Measurements from ENCODE around the gene GHRHR.

Gene GHRHR

DNA sequence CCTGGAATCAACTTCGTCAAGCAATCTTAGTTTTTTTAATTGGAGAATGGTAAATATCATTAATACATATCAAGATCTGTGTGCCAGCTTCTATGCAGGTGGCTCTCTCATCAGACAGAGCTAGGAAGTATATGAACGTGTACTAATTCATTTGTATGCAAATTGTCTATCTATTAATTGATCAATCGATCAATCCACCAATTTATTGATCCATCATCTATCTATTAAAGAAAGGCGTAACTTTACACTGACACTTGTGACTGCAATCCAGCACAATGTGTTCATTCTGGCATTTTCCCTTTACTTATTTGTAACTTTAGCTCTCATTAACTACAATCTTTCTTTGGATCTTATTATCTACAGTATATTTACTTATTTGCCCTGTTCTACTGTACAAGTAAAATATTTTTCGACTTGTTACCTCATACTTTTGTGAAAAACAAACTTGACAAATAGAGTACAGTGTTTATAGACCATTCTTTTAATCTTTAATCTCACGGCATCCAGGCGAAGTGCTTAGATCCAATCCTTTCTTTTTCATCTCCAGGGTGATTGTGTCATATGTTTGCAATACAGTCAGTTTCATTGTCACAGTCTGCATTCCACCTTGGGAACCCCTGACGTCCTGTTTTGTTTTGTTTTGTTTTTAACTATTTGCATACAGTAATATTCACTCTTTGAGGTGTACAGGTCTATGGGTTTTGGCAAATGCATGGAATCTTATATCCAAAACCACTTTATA is 22.0 kb upstream of the GHRHR start:
- DNase-seq (ENCODE audit: low spot score) = no peak
- ChIA-PET POLR2A (ENCODE audit: low non-redundant PET) (no interaction called here), CTCF (no interaction called here)
- TF ChIP-seq, protein P1, sequence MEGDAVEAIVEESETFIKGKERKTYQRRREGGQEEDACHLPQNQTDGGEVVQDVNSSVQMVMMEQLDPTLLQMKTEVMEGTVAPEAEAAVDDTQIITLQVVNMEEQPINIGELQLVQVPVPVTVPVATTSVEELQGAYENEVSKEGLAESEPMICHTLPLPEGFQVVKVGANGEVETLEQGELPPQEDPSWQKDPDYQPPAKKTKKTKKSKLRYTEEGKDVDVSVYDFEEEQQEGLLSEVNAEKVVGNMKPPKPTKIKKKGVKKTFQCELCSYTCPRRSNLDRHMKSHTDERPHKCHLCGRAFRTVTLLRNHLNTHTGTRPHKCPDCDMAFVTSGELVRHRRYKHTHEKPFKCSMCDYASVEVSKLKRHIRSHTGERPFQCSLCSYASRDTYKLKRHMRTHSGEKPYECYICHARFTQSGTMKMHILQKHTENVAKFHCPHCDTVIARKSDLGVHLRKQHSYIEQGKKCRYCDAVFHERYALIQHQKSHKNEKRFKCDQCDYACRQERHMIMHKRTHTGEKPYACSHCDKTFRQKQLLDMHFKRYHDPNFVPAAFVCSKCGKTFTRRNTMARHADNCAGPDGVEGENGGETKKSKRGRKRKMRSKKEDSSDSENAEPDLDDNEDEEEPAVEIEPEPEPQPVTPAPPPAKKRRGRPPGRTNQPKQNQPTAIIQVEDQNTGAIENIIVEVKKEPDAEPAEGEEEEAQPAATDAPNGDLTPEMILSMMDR (conservative IDR thresholded peaks at IDR 0.05; ENCODE audit: low read depth) = no peak
- H3K27ac ChIP-seq = no peak overlapping the region

DNA sequence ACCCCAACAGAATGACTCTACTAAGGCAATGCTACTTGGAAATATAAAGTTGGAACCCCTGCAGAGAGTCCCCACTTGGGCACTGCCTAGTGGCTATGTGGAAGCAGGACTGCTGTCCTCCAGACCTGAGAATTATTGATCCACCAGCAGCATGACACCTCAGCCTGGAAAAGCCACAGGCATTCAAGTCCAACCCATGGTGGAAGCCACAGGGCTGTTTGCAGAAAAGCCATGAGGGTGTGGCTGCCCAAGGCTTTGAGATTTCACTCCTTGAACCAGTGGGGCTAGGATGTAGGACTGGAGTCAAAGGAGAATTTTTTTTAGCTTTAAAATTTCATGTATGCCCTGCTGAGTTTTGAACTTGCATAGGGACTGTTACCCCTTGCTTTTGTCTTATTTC is 13.6 kb upstream of the GHRHR start:
- TF ChIP-seq, protein P1 (conservative IDR thresholded peaks at IDR 0.05; ENCODE audit: low read depth) = no peak
- ChIA-PET CTCF (no interaction called here), POLR2A (ENCODE audit: low non-redundant PET) (no interaction called here)
- DNase-seq (ENCODE audit: low spot score) = no peak
- H3K27ac ChIP-seq = no peak overlapping the region

GRCh38 chr7:30954914-30955313 is 8.8 kb upstream of the GHRHR start:
- ChIA-PET POLR2A (ENCODE audit: low non-redundant PET) (no interaction called here), CTCF (interaction anchor here (0.6 to 1.8 kb wide), 2 partner anchors 16 to 28 kb away, joined by 4 read pairs; no protein-coding TSS in a partner anchor)

GRCh38 chr7:30956704-30957103 is 7.0 kb upstream of the GHRHR start:
- CTCF ChIA-PET = interaction anchor here (0.6 to 2.4 kb wide), 3 partner anchors 7 to 28 kb away, joined by 3 to 6 read pairs (median 3); no protein-coding TSS in a partner anchor
- TF ChIP-seq, protein P1 (conservative IDR thresholded peaks at IDR 0.05; ENCODE audit: low read depth) = no peak
- DNase-seq (ENCODE audit: low spot score) = no peak
- POLR2A ChIA-PET (ENCODE audit: low non-redundant PET) = no interaction called here
- no peak overlapping the region for H3K27ac ChIP-seq

More at GRCh38 chr7:30954914-30955313, 8.8 kb upstream of the GHRHR start:
- TF ChIP-seq, protein P1 (conservative IDR thresholded peaks at IDR 0.05; ENCODE audit: low read depth) = no peak
- no peak overlapping the region for H3K27ac ChIP-seq
- DNase-seq (ENCODE audit: low spot score) = no peak

GRCh38 chr7:30965372-30965771 is 1.6 kb downstream of the GHRHR start:
- no peak overlapping the region for H3K27ac ChIP-seq
- TF ChIP-seq, protein P1 (conservative IDR thresholded peaks at IDR 0.05; ENCODE audit: low read depth) = no peak
- ChIA-PET POLR2A (ENCODE audit: low non-redundant PET) (no interaction called here), CTCF (no interaction called here)
- DNase-seq (ENCODE audit: low spot score) = no peak

DNA sequence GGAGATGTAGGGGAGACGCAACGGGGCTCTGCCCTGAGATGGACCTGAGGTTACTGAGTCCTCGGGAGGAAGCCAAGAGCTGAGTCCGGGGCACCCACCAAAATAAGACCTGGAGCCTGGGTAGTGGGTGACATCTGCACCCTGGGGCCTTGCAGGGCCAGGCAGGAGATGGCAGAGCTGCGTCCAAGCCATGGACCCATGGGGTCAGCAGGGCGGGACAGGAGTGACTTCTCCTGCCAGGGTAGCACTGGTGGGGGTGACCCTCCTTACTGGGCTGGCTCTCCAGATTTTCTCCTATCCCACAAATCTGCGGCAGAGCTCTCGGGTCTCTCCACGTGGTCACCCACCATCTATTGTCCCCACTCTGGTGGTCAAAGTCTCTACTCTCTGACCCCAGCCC is 2.1 kb downstream of the GHRHR start:
- POLR2A ChIA-PET (ENCODE audit: low non-redundant PET) = no interaction called here
- no peak overlapping the region for H3K27ac ChIP-seq
- DNase-seq (ENCODE audit: low spot score) = no peak
- CTCF ChIA-PET = interaction anchor here (1.0 to 1.8 kb wide), 2 partner anchors 18 to 27 kb away, joined by 4 read pairs; no protein-coding TSS in a partner anchor
- TF ChIP-seq, protein P1 (conservative IDR thresholded peaks at IDR 0.05; ENCODE audit: low read depth) = no peak
